IMR-90 (cell line): ENCODE measurements around the gene SMYD4. TPM values are rescaled to one million over a fixed set of nuclear protein-coding genes. Genes with fewer than 3 reads are reported as not detected.

ENCODE experiments used
- ATAC-seq: fragments of 200-7000 bp; cut with Tn5 transposase; 2 replicates; pipeline ENCODE4 v1.9.1; 2020; ENCODE audit warnings: low read depth, mild to moderate bottlenecking, moderate library complexity
- BruUV-seq: library from RNA; stranded (reverse); fragments of 400-500 nt; replicated peaks from 2 replicates; lab custom pipeline; 2021; lab: Mats Ljungman, UMichigan
- CTCF ChIA-PET: fragments of 300-600 bp; formaldehyde crosslinking; extraction: SDS; loops from one replicate; lab custom pipeline; 2021; ENCODE audit warnings: antibody characterized with exemption; lab: Yijun Ruan, JAX
- POLR2A ChIA-PET: fragments of 300-600 bp; sonication (Branson Sonifier 250); formaldehyde crosslinking; loops from one replicate; lab custom pipeline; 2022; ENCODE audit warnings: antibody characterized with exemption; ENCODE audit not compliant: unreplicated experiment; lab: Charles Lee
- DNase-seq: peaks from one replicate; pipeline ENCODE4 v3.0.0; 2013
- H2AFZ ChIP-seq: replicated peaks from 2 replicates; pipeline ENCODE3; 2013; ENCODE audit warnings: low read length, mild to moderate bottlenecking; ENCODE audit not compliant: poor library complexity
- H2AK5ac ChIP-seq: 2 replicates; pipeline ENCODE4 v1.6.1; 2013; ENCODE audit warnings: low read depth, low read length, inconsistent platforms
- H2AK9ac ChIP-seq: replicated peaks from 2 replicates; pipeline ENCODE3; 2013; ENCODE audit warnings: mild to moderate bottlenecking, low read depth, low read length, moderate library complexity; ENCODE audit not compliant: poor library complexity
- H2BK120ac ChIP-seq: 2 replicates; pipeline ENCODE4 v1.6.1; 2013; ENCODE audit warnings: low read depth, low read length, inconsistent platforms
- H2BK15ac ChIP-seq: 3 replicates; pipeline ENCODE4 v1.6.1; 2013; ENCODE audit warnings: low read depth, low read length, inconsistent platforms
- H2BK20ac ChIP-seq: 2 replicates; pipeline ENCODE4 v1.6.1; 2013; ENCODE audit warnings: low read depth, mild to moderate bottlenecking, inconsistent platforms, low read length, moderate library complexity
- H2BK5ac ChIP-seq: 2 replicates; pipeline ENCODE4 v1.6.1; 2013; ENCODE audit warnings: mild to moderate bottlenecking, low read depth, low read length, inconsistent platforms; ENCODE audit not compliant: poor library complexity, severe bottlenecking
- H3K14ac ChIP-seq: replicated peaks from 2 replicates; pipeline ENCODE4 v1.6.1; 2013; ENCODE audit warnings: low read depth, low read length, inconsistent platforms
- H3K18ac ChIP-seq: 2 replicates; pipeline ENCODE4 v1.6.1; 2013; ENCODE audit warnings: low read depth, low read length, control low read depth
- H3K23ac ChIP-seq: 2 replicates; pipeline ENCODE4 v1.6.1; 2013; ENCODE audit warnings: low read depth, low read length, inconsistent platforms
- H3K27ac ChIP-seq: 2 replicates; pipeline ENCODE4 v1.5.1; 2013; ENCODE audit warnings: mild to moderate bottlenecking, control low read depth, low read length; ENCODE audit not compliant: insufficient read depth
- H3K27me3 ChIP-seq: 2 replicates; pipeline ENCODE4 v1.6.1; 2013; ENCODE audit warnings: low read length; ENCODE audit not compliant: control insufficient read depth, insufficient read depth
- H3K36me3 ChIP-seq: 2 replicates; pipeline ENCODE4 v1.6.1; 2013; ENCODE audit warnings: low read length, mixed read lengths; ENCODE audit not compliant: control insufficient read depth, insufficient read depth
- H3K4ac ChIP-seq: 2 replicates; pipeline ENCODE4 v1.6.1; 2013; ENCODE audit warnings: low read depth, low read length, inconsistent platforms
- H3K4me1 ChIP-seq: 2 replicates; pipeline ENCODE4 v1.6.1; 2013; ENCODE audit warnings: low read length, mixed read lengths; ENCODE audit not compliant: control insufficient read depth, insufficient read depth
- H3K4me2 ChIP-seq: 2 replicates; pipeline ENCODE4 v1.6.1; 2013; ENCODE audit warnings: low read depth, mild to moderate bottlenecking, control low read depth, low read length, moderate library complexity
- H3K4me3 ChIP-seq: 2 replicates; pipeline ENCODE4 v1.5.1; 2013; ENCODE audit warnings: low read depth, mild to moderate bottlenecking, control low read depth, low read length, moderate library complexity; ENCODE audit not compliant: insufficient read depth
- H3K56ac ChIP-seq: 2 replicates; pipeline ENCODE4 v1.6.1; 2013; ENCODE audit warnings: low read length, inconsistent platforms; ENCODE audit not compliant: insufficient read depth; ENCODE audit errors: extremely low read depth
- H3K79me1 ChIP-seq, 2 experiments: 2 replicates each; pipeline ENCODE4 v1.6.1; 2013; ENCODE audit warnings: low read length in 2 of 2, inconsistent platforms in 1 of 2, low read depth in 1 of 2
- H3K9ac ChIP-seq: 2 replicates; pipeline ENCODE4 v1.6.1; 2013; ENCODE audit warnings: low read depth, low read length, control low read depth
- H3K9me1 ChIP-seq: 2 replicates; pipeline ENCODE4 v1.6.1; 2013; ENCODE audit warnings: low read length, inconsistent platforms; ENCODE audit not compliant: insufficient read depth
- H3K9me3 ChIP-seq: 2 replicates; pipeline ENCODE4 v1.6.1; 2013; ENCODE audit warnings: low read length; ENCODE audit not compliant: control insufficient read depth, insufficient read depth
- H4K20me1 ChIP-seq: 2 replicates; pipeline ENCODE4 v1.6.1; 2013; ENCODE audit warnings: low read length, inconsistent platforms; ENCODE audit not compliant: insufficient read depth
- H4K5ac ChIP-seq: 2 replicates; pipeline ENCODE4 v1.6.1; 2013; ENCODE audit warnings: mild to moderate bottlenecking, low read depth, low read length, control low read depth
- H4K8ac ChIP-seq, 2 experiments: 2 replicates each; pipeline ENCODE4 v1.6.1; 2013; ENCODE audit warnings: low read depth in 2 of 2, low read length in 2 of 2, control low read depth in 1 of 2, inconsistent platforms in 1 of 2
- H4K91ac ChIP-seq: 2 replicates; pipeline ENCODE4 v1.6.1; 2013; ENCODE audit warnings: low read depth, low read length, inconsistent platforms; ENCODE audit not compliant: insufficient read depth
- BHLHE40 ChIP-seq: fragments of 150-350 bp; IDR thresholded peaks from 2 replicates; pipeline ENCODE4 v1.6.1; 2016; ENCODE audit warnings: mild to moderate bottlenecking, low read depth, low read length
- CEBPB ChIP-seq: IDR thresholded peaks from 2 replicates; pipeline ENCODE4 v1.6.1; 2012; ENCODE audit warnings: low read depth, low read length, improper control_type of control experiment
- CHD1 ChIP-seq: IDR thresholded peaks from 2 replicates; pipeline ENCODE4 v1.6.1; 2012; ENCODE audit warnings: low read depth, low read length, improper control_type of control experiment
- FOS ChIP-seq: fragments of 150-350 bp; IDR thresholded peaks from 2 replicates; pipeline ENCODE4 v1.6.1; 2016; ENCODE audit warnings: low read depth, low read length
- MAFK ChIP-seq: IDR thresholded peaks from 2 replicates; pipeline ENCODE4 v1.6.1; 2012; ENCODE audit warnings: low read depth, low read length, improper control_type of control experiment
- MAZ ChIP-seq: IDR thresholded peaks from 2 replicates; pipeline ENCODE4 v1.6.1; 2012; ENCODE audit warnings: low read depth, mild to moderate bottlenecking, low read length, improper control_type of control experiment, moderate library complexity, borderline replicate concordance
- MXI1 ChIP-seq: IDR thresholded peaks from 2 replicates; pipeline ENCODE4 v1.6.1; 2012; ENCODE audit warnings: low read depth, mild to moderate bottlenecking, low read length, moderate library complexity, borderline replicate concordance
- NFE2L2 ChIP-seq: fragments of 150-350 bp; IDR thresholded peaks from 2 replicates; pipeline ENCODE4 v1.6.1; 2016; ENCODE audit warnings: low read depth, mild to moderate bottlenecking, low read length
- POLR2A ChIP-seq: IDR thresholded peaks from 2 replicates; pipeline ENCODE4 v1.6.1; 2012; ENCODE audit warnings: mild to moderate bottlenecking, low read depth, low read length
- RAD21 ChIP-seq: IDR thresholded peaks from 2 replicates; pipeline ENCODE4 v1.6.1; 2012; ENCODE audit warnings: low read length, improper control_type of control experiment
- RCOR1 ChIP-seq: IDR thresholded peaks from 2 replicates; pipeline ENCODE4 v1.6.1; 2012; ENCODE audit warnings: mild to moderate bottlenecking, low read length, improper control_type of control experiment; ENCODE audit not compliant: insufficient replicate concordance
- RFX5 ChIP-seq: IDR thresholded peaks from 2 replicates; pipeline ENCODE4 v1.8.0; 2012; ENCODE audit warnings: low read depth, mild to moderate bottlenecking, low read length, moderate library complexity
- SMC3 ChIP-seq: fragments of 150-350 bp; IDR thresholded peaks from 2 replicates; pipeline ENCODE4 v1.6.1; 2016; ENCODE audit warnings: low read depth, mild to moderate bottlenecking, antibody characterized with exemption, low read length, moderate library complexity
- WGBS, 2 experiments: methylation state at CpG; one replicate each; pipeline versions ENCODE4 v1.1.5 to v1.1.7; 2013; ENCODE audit warnings: missing lambda C conversion rate in 2 of 2; ENCODE audit not compliant: insufficient read length in 1 of 2; ENCODE audit errors: extremely low coverage in 2 of 2; 5-methylcytosine and 5-hydroxymethylcytosine counted together
- dilution Hi-C: fragments of 300-500 bp; cut with HindIII; formaldehyde crosslinking; loops from one replicate; pipeline ENCODE4 v1.14.3; 2018; ENCODE audit warnings: low sequenced_read_pairs; ENCODE audit not compliant: unreplicated experiment
- in situ Hi-C: fragments of 300-500 bp; cut with MboI; formaldehyde crosslinking; loops from 3 replicates; pipeline ENCODE4 v1.14.3; 2019; ENCODE audit warnings: low sequenced_read_pairs, inconsistent platforms, mixed read lengths
- intact Hi-C: fragments of 100-400 bp; cut with micrococcal nuclease; formaldehyde crosslinking; loops from 2 replicates; pipeline ENCODE4 v1.10.0; 2022
- polyA plus RNA-seq, 3 experiments: library from polyadenylated mRNA; depleted of rRNA; stranded (reverse); fragments of >200 nt; gene quantifications; 2 replicates each; pipeline ENCODE4 v1.2.3, GENCODE V29; 2012; ENCODE audit warnings: low replicate concordance in 1 of 3
- total RNA-seq: library from RNA; depleted of rRNA; stranded (reverse); fragments of >200 nt; gene quantifications from 2 replicates; pipeline ENCODE4 v1.2.3, GENCODE V29; 2012
- TF ChIP-seq, protein P1 (sequence below): conservative IDR thresholded peaks from 2 replicates; pipeline ENCODE4 v1.5.1; 2012; ENCODE audit warnings: mild to moderate bottlenecking, low read depth, low read length, improper control_type of control experiment
- TF ChIP-seq, protein P2 (sequence below): fragments of 150-350 bp; IDR thresholded peaks from 2 replicates; pipeline ENCODE4 v1.6.1; 2017; ENCODE audit warnings: mild to moderate bottlenecking, antibody characterized with exemption, low read length, low read depth
- TF ChIP-seq, protein P3 (sequence below): fragments of 150-350 bp; IDR thresholded peaks from 2 replicates; pipeline ENCODE4 v1.6.1; 2016; ENCODE audit warnings: low read depth, mild to moderate bottlenecking, low read length, moderate library complexity, borderline replicate concordance

The SMYD4 gene
- total and polyA plus RNA-seq, 2 of the 4 experiments (the other 2 are of a cell fraction), result 5.3 to 7.2 TPM

DNA sequence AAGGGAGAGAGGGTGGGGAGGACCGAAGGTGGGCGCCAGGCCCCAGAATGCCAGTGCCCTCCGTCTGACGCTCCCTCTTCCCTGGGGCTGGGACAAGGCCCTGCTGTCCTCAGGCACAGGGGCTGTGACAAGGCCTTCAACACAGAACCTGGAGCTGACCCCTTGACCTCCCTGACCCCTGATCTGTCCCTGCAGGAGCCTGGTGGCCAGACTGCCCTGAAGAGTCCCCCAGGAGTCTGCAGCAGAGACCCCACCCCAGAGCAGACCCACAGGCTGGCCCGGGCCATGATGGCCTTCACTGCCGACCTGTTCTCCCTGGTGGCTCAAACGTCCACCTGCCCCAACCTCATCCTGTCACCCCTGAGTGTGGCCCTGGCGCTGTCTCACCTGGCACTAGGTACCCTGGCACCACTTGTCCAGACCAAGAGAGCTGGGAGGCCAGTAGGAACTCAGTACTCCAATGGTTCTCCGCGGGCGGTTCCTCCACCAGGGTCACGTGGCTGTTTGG is 84.1 kb downstream of the SMYD4 start:
- TF ChIP-seq RCOR1 (no peak), MAFK (no peak), CHD1 (no peak), MAZ (no peak), MXI1 (no peak), BHLHE40 (no peak), FOS (no peak), CEBPB (no peak), POLR2A (no peak), RFX5 (no peak), NFE2L2 (no peak), RAD21 (no peak), SMC3 (no peak)
- TF ChIP-seq, protein P1, sequence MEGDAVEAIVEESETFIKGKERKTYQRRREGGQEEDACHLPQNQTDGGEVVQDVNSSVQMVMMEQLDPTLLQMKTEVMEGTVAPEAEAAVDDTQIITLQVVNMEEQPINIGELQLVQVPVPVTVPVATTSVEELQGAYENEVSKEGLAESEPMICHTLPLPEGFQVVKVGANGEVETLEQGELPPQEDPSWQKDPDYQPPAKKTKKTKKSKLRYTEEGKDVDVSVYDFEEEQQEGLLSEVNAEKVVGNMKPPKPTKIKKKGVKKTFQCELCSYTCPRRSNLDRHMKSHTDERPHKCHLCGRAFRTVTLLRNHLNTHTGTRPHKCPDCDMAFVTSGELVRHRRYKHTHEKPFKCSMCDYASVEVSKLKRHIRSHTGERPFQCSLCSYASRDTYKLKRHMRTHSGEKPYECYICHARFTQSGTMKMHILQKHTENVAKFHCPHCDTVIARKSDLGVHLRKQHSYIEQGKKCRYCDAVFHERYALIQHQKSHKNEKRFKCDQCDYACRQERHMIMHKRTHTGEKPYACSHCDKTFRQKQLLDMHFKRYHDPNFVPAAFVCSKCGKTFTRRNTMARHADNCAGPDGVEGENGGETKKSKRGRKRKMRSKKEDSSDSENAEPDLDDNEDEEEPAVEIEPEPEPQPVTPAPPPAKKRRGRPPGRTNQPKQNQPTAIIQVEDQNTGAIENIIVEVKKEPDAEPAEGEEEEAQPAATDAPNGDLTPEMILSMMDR, result no peak
- TF ChIP-seq, protein P2, sequence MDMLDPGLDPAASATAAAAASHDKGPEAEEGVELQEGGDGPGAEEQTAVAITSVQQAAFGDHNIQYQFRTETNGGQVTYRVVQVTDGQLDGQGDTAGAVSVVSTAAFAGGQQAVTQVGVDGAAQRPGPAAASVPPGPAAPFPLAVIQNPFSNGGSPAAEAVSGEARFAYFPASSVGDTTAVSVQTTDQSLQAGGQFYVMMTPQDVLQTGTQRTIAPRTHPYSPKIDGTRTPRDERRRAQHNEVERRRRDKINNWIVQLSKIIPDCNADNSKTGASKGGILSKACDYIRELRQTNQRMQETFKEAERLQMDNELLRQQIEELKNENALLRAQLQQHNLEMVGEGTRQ, result no peak
- TF ChIP-seq, protein P3, sequence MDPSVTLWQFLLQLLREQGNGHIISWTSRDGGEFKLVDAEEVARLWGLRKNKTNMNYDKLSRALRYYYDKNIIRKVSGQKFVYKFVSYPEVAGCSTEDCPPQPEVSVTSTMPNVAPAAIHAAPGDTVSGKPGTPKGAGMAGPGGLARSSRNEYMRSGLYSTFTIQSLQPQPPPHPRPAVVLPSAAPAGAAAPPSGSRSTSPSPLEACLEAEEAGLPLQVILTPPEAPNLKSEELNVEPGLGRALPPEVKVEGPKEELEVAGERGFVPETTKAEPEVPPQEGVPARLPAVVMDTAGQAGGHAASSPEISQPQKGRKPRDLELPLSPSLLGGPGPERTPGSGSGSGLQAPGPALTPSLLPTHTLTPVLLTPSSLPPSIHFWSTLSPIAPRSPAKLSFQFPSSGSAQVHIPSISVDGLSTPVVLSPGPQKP, result no peak
- Histone ChIP-seq H2AK5ac (no peak overlapping the region), H4K5ac (no peak overlapping the region), H2AK9ac (no peak overlapping the region), H2BK5ac (no peak overlapping the region), H2AFZ (no peak overlapping the region), H3K27ac (no peak overlapping the region), H3K79me1 (no peaks in the 10 kb centered on the region), H3K36me3 (no peaks in the 10 kb centered on the region), H4K8ac (no peak overlapping the region), H3K4me1 (no peaks in the 10 kb centered on the region; the same call in 1 of the 2 replicates), H3K9me3 (peaks cover 6% of the 10 kb centered on the region; the same call in 1 of the 2 replicates), H4K91ac (no peak overlapping the region), H3K18ac (no peak overlapping the region), H2BK20ac (no peak overlapping the region), H3K9ac (no peak overlapping the region), H3K4ac (no peak overlapping the region), H2BK15ac (no peak overlapping the region), H3K4me2 (no peak overlapping the region), H4K20me1 (no peaks in the 10 kb centered on the region), H3K9me1 (no peaks in the 10 kb centered on the region), H3K56ac (no peak overlapping the region), H2BK120ac (no peak overlapping the region), H3K23ac (no peak overlapping the region), H3K4me3 (no peak overlapping the region), H3K27me3 (peaks cover 2% of the 10 kb centered on the region; the same call in 1 of the 2 replicates), H3K14ac (no peak overlapping the region)
- intact Hi-C loops, result no loop called here
- no TSS peak for BruUV-seq
- CTCF ChIA-PET, result no interaction called here
- in situ Hi-C loops, result no loop called here
- DNase-seq (no peak), ATAC-seq (no peak)
- 80% methylated on average over 2 of the region's 12 CpGs; no CpG with 5 or more reads in 1 of the 2 experiments for WGBS, 2 experiments
- dilution Hi-C loops, result no loop called here
- POLR2A ChIA-PET, result no interaction called here
